ENCODE results near the gene P3H1. TPM values are rescaled to one million over a fixed set of nuclear protein-coding genes. Genes with fewer than 3 reads are reported as not detected.

Gene P3H1
- total and polyA plus RNA-seq, 2 of the 13 experiments (the other 11 are each of a cell fraction or from before 2014, with no cell fraction given) = 64.6 to 120 TPM

GRCh38 chr1:42736152-42736551, 30.7 kb downstream of the P3H1 start (continued):
- TF ChIP-seq ARID4A (CRISPR knock-in tag; IDR thresholded peaks at IDR 0.05; ENCODE audit: borderline replicate concordance) = 0 out of 2 replicates have a peak, but pooled peaks have one; percentile 3
- TF ChIP-seq PAXIP1 (CRISPR knock-in tag; conservative IDR thresholded peaks at IDR 0.05) = no peak
- TF ChIP-seq RAD21 (CRISPR knock-in tag; IDR thresholded peaks at IDR 0.05) = 0 out of 2 replicates have a peak, but pooled peaks have one; percentile 28
- peak; percentile 96; the same call in 1 of the 2 replicates for TF ChIP-seq KLF12 (CRISPR knock-in tag; IDR thresholded peaks at IDR 0.05; ENCODE audit: borderline replicate concordance)
- peak; percentile 17; the same call in 1 of the 2 replicates for TF ChIP-seq STAG1 (CRISPR knock-in tag; IDR thresholded peaks at IDR 0.05)

Measured in HepG2 (cell line).